ENCODE results near the gene MFAP5. TPM values are rescaled to one million over a fixed set of nuclear protein-coding genes. Genes with fewer than 3 reads are reported as not detected.

Gene MFAP5
- total and polyA plus RNA-seq, 2 donors (not counting 1 experiment from before 2014, with no cell fraction given): 1.3 to 2.0 TPM

DNA sequence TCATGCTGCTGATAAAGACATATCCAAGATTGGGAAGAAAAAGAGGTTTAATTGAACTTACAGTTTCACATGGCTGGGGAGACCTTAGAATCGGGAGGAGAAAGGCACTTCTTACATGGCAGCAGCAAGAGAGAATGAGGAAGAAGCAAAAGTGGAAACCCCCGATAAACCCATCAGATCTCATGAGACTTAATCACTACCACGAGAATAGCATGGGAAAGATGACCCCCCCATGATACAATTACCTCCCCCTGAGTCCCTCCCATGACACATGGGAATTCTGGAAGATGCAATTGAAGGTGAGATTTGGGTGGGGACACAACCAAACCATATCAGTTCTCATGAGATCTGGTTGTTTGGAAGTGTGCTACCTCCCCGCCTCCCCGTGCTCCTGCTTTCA, 9.8 kb upstream of the MFAP5 start:
- no peaks in the 10 kb centered on the region for H3K36me3 ChIP-seq (ENCODE audit: control insufficient read depth, insufficient read depth, low read length)
- H3K9ac ChIP-seq (ENCODE audit: insufficient read depth, low read length): no peak overlapping the region
- H3K9me3 ChIP-seq (ENCODE audit: control insufficient read depth, insufficient read depth, low read depth, low read length): no peaks in the 10 kb centered on the region
- H2AFZ ChIP-seq (ENCODE audit: low read length): no peak overlapping the region
- DNase-seq (ENCODE audit: low read depth in 2 of 2): no peak
- H3K79me2 ChIP-seq (ENCODE audit: control insufficient read depth, insufficient read depth, low read length): no peaks in the 10 kb centered on the region
- TF ChIP-seq EZH2 (IDR thresholded peaks at IDR 0.05; ENCODE audit: low read length, missing control alignments): no peak
- TF ChIP-seq, protein P1, sequence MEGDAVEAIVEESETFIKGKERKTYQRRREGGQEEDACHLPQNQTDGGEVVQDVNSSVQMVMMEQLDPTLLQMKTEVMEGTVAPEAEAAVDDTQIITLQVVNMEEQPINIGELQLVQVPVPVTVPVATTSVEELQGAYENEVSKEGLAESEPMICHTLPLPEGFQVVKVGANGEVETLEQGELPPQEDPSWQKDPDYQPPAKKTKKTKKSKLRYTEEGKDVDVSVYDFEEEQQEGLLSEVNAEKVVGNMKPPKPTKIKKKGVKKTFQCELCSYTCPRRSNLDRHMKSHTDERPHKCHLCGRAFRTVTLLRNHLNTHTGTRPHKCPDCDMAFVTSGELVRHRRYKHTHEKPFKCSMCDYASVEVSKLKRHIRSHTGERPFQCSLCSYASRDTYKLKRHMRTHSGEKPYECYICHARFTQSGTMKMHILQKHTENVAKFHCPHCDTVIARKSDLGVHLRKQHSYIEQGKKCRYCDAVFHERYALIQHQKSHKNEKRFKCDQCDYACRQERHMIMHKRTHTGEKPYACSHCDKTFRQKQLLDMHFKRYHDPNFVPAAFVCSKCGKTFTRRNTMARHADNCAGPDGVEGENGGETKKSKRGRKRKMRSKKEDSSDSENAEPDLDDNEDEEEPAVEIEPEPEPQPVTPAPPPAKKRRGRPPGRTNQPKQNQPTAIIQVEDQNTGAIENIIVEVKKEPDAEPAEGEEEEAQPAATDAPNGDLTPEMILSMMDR (conservative IDR thresholded peaks at IDR 0.05 in 1 of 2, IDR thresholded peaks at IDR 0.05 in 1 of 2; ENCODE audit: low read depth in 1 of 2, low read length in 2 of 2): no peak
- no peaks in the 10 kb centered on the region for H3K27me3 ChIP-seq (ENCODE audit: control insufficient read depth, insufficient read depth, low read length)
- H3K4me1 ChIP-seq (ENCODE audit: control insufficient read depth, extremely low read depth, insufficient read depth, low read length): no peaks in the 10 kb centered on the region
- H4K20me1 ChIP-seq (ENCODE audit: control insufficient read depth, extremely low read depth, insufficient read depth, low read length): no peaks in the 10 kb centered on the region
- H3K4me3 ChIP-seq (replicated peaks in 1 of 4; ENCODE audit: control extremely low read depth in 1 of 4, insufficient read depth in 1 of 4, low read depth in 3 of 4, low read length in 4 of 4): no peak overlapping the region
- no peak overlapping the region for H3K27ac ChIP-seq (ENCODE audit: insufficient read depth, low read length)
- H3K4me2 ChIP-seq (ENCODE audit: extremely low read depth, insufficient read depth, low read length): no peak overlapping the region

DNA sequence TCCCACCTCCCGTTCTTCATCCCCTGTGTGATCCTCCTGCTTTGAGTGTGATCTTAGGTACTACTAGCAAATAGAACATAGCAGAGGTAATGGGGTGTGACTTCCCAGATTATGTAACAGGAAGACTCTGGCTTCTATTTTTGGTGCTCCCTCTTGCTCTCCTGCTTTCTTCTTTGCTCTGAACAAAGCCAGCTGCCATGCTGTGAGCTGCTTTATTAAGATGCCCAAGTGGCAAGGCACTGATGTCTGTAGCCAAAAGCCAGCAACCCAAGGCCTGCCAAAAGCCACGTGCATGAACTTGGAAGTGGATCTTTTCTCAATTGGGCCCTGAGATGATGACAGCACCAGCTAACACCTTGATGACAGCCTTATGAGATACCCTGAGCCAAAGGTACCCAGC, 5.8 kb upstream of the MFAP5 start:
- no peak overlapping the region for H3K4me3 ChIP-seq (replicated peaks in 1 of 4; ENCODE audit: control extremely low read depth in 1 of 4, insufficient read depth in 1 of 4, low read depth in 3 of 4, low read length in 4 of 4)
- no peak overlapping the region for H3K9ac ChIP-seq (ENCODE audit: insufficient read depth, low read length)
- no peak for DNase-seq (ENCODE audit: low read depth in 2 of 2)
- no peak overlapping the region for H3K4me2 ChIP-seq (ENCODE audit: extremely low read depth, insufficient read depth, low read length)
- no peaks in the 10 kb centered on the region for H3K79me2 ChIP-seq (ENCODE audit: control insufficient read depth, insufficient read depth, low read length)
- H3K9me3 ChIP-seq (ENCODE audit: control insufficient read depth, insufficient read depth, low read depth, low read length): no peaks in the 10 kb centered on the region
- no peaks in the 10 kb centered on the region for H3K27me3 ChIP-seq (ENCODE audit: control insufficient read depth, insufficient read depth, low read length)
- H4K20me1 ChIP-seq (ENCODE audit: control insufficient read depth, extremely low read depth, insufficient read depth, low read length): no peaks in the 10 kb centered on the region
- TF ChIP-seq, protein P1 (conservative IDR thresholded peaks at IDR 0.05 in 1 of 2, IDR thresholded peaks at IDR 0.05 in 1 of 2; ENCODE audit: low read depth in 1 of 2, low read length in 2 of 2): no peak
- TF ChIP-seq EZH2 (IDR thresholded peaks at IDR 0.05; ENCODE audit: low read length, missing control alignments): no peak
- H3K4me1 ChIP-seq (ENCODE audit: control insufficient read depth, extremely low read depth, insufficient read depth, low read length): no peaks in the 10 kb centered on the region
- H3K36me3 ChIP-seq (ENCODE audit: control insufficient read depth, insufficient read depth, low read length): no peaks in the 10 kb centered on the region
- H2AFZ ChIP-seq (ENCODE audit: low read length): no peak overlapping the region
- no peak overlapping the region for H3K27ac ChIP-seq (ENCODE audit: insufficient read depth, low read length)

DNA sequence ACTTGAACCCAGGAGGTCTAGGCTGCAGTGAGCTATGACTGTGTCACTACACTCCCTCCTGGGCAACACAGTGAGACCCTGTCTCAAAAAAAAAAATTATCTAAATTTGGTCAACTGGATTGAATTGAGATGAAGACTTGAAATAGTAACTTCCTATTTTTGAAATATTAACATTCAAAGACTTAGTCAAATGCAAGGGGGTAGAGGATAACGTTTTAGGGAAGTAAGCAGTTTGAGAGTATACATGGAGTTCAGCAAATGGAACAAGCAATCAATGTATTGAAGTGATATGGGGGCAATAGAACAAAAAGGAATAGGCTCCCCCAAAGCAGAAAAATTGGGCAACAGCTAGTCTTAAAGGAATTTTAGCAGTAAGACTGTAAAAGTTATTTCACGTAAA, 4.6 kb upstream of the MFAP5 start:
- Histone ChIP-seq H3K4me3 (replicated peaks in 1 of 4; ENCODE audit: control extremely low read depth in 1 of 4, insufficient read depth in 1 of 4, low read depth in 3 of 4, low read length in 4 of 4) (no peak overlapping the region), H4K20me1 (ENCODE audit: control insufficient read depth, extremely low read depth, insufficient read depth, low read length) (no peaks in the 10 kb centered on the region), H3K4me2 (ENCODE audit: extremely low read depth, insufficient read depth, low read length) (no peak overlapping the region), H2AFZ (ENCODE audit: low read length) (no peak overlapping the region), H3K9me3 (ENCODE audit: control insufficient read depth, insufficient read depth, low read depth, low read length) (no peaks in the 10 kb centered on the region), H3K36me3 (ENCODE audit: control insufficient read depth, insufficient read depth, low read length) (no peaks in the 10 kb centered on the region), H3K27ac (ENCODE audit: insufficient read depth, low read length) (no peak overlapping the region), H3K9ac (ENCODE audit: insufficient read depth, low read length) (no peak overlapping the region), H3K27me3 (ENCODE audit: control insufficient read depth, insufficient read depth, low read length) (no peaks in the 10 kb centered on the region), H3K79me2 (ENCODE audit: control insufficient read depth, insufficient read depth, low read length) (no peaks in the 10 kb centered on the region), H3K4me1 (ENCODE audit: control insufficient read depth, extremely low read depth, insufficient read depth, low read length) (no peaks in the 10 kb centered on the region)
- TF ChIP-seq EZH2 (IDR thresholded peaks at IDR 0.05; ENCODE audit: low read length, missing control alignments): no peak
- TF ChIP-seq, protein P1 (conservative IDR thresholded peaks at IDR 0.05 in 1 of 2, IDR thresholded peaks at IDR 0.05 in 1 of 2; ENCODE audit: low read depth in 1 of 2, low read length in 2 of 2): no peak
- DNase-seq (ENCODE audit: low read depth in 2 of 2): no peak

Data from fibroblast of lung (primary cell).